Keratinocyte (primary cell): ENCODE results near the gene PPP2R5C. TPM values are rescaled to one million over a fixed set of nuclear protein-coding genes. Genes with fewer than 3 reads are reported as not detected.

ENCODE experiments used
- DNase-seq: peaks from one replicate; pipeline ENCODE4 v3.0.0-alpha.2; 2011; ENCODE audit warnings: low read depth, missing footprints, low spot score
- FAIRE-seq: peaks from 2 replicates; lab custom pipeline; 2011; peaks lifted over from hg19 to GRCh38; lab: Jason Lieb, UNC
- H2AFZ ChIP-seq: 2 replicates; pipeline ENCODE4 v1.6.0; 2012; ENCODE audit warnings: low read length, control low read depth, inconsistent platforms; ENCODE audit not compliant: control insufficient read depth
- H3K27ac ChIP-seq: 2 replicates; pipeline ENCODE4 v1.5.1; 2011; ENCODE audit warnings: low read length; ENCODE audit not compliant: control insufficient read depth, insufficient read depth
- H3K27me3 ChIP-seq: 3 replicates; pipeline ENCODE4 v1.6.0; 2011; ENCODE audit warnings: low read length; ENCODE audit not compliant: control insufficient read depth, insufficient read depth; ENCODE audit errors: extremely low read depth
- H3K36me3 ChIP-seq, 2 experiments: 2 replicates in 1 of 2; 3 replicates in 1 of 2; pipeline ENCODE4 v1.5.1; 2011; ENCODE audit warnings: low read length in 2 of 2, mild to moderate bottlenecking in 1 of 2; ENCODE audit not compliant: control insufficient read depth in 2 of 2, insufficient read depth in 2 of 2; ENCODE audit errors: extremely low read depth in 1 of 2
- H3K4me1 ChIP-seq: 3 replicates; pipeline ENCODE4 v1.5.1; 2011; ENCODE audit warnings: low read length; ENCODE audit not compliant: control insufficient read depth, insufficient read depth; ENCODE audit errors: extremely low read depth
- H3K4me2 ChIP-seq: 3 replicates; pipeline ENCODE4 v1.6.0; 2011; ENCODE audit warnings: low read depth, low read length; ENCODE audit not compliant: control insufficient read depth, insufficient read depth; ENCODE audit errors: extremely low read depth
- H3K4me3 ChIP-seq, 3 experiments: fragments of 200-600 bp in 1 of 3; sonication (generic) in 1 of 3; 2 replicates in 2 of 3; 3 replicates in 1 of 3; pipeline ENCODE4 v1.5.1; 2011 to 2016; ENCODE audit warnings: low read length in 3 of 3, mild to moderate bottlenecking in 3 of 3, control low read depth in 2 of 3, inconsistent platforms in 1 of 3, low read depth in 1 of 3, mixed read lengths in 1 of 3, mixed run types in 1 of 3, moderate library complexity in 1 of 3; ENCODE audit not compliant: control insufficient read depth in 2 of 3, insufficient read depth in 2 of 3; ENCODE audit errors: extremely low read depth in 1 of 3
- H3K79me2 ChIP-seq: 2 replicates; pipeline ENCODE4 v1.6.0; 2012; ENCODE audit warnings: low read length; ENCODE audit not compliant: control insufficient read depth, insufficient read depth
- H3K9ac ChIP-seq: 3 replicates; pipeline ENCODE4 v1.6.0; 2011; ENCODE audit warnings: low read length; ENCODE audit not compliant: control insufficient read depth, insufficient read depth; ENCODE audit errors: extremely low read depth
- H3K9me1 ChIP-seq: 3 replicates; pipeline ENCODE4 v1.6.0; 2011; ENCODE audit warnings: low read length; ENCODE audit not compliant: control insufficient read depth, insufficient read depth; ENCODE audit errors: extremely low read depth
- H3K9me3 ChIP-seq: 2 replicates; pipeline ENCODE4 v1.5.1; 2012; ENCODE audit warnings: low read depth, low read length; ENCODE audit not compliant: control insufficient read depth
- H4K20me1 ChIP-seq: 3 replicates; pipeline ENCODE4 v1.6.0; 2011; ENCODE audit warnings: low read length; ENCODE audit not compliant: control insufficient read depth, insufficient read depth; ENCODE audit errors: extremely low read depth
- EZH2 ChIP-seq: IDR thresholded peaks from one replicate; pipeline ENCODE4 v1.6.1; 2012; ENCODE audit warnings: inconsistent platforms, mild to moderate bottlenecking, low read length, moderate library complexity
- dilution Hi-C: fragments of 300-500 bp; cut with MboI; formaldehyde crosslinking; loops from one replicate; pipeline ENCODE4 v1.7.0; 2020; ENCODE audit warnings: low sequenced_read_pairs; ENCODE audit not compliant: extremely low pct_ligation_motif_present
- polyA plus RNA-seq, 5 experiments: library from polyadenylated mRNA; depleted of rRNA in 3 of 5; stranded (reverse) in 3 of 5; stranded (forward) in 1 of 5; unstranded in 1 of 5; fragments of >200 nt; gene quantifications; 1 replicate in 1 of 5; 2 replicates in 3 of 5; 3 replicates in 1 of 5; pipeline versions ENCODE4 v1.2.1 to v1.2.3, GENCODE V29; 2011 to 2012; ENCODE audit warnings: missing spikeins in 2 of 5, low read depth in 1 of 5, low replicate concordance in 1 of 5
- TF ChIP-seq, protein P1 (sequence below), 3 experiments: IDR thresholded peaks in 1 of 3; conservative IDR thresholded peaks in 1 of 3; optimal IDR thresholded peaks in 1 of 3; 2 replicates in 2 of 3; 3 replicates in 1 of 3; pipeline versions ENCODE3 to v1.5.1; 2011; ENCODE audit warnings: low read length in 3 of 3, mild to moderate bottlenecking in 3 of 3, moderate library complexity in 2 of 3, control low read depth in 1 of 3, inconsistent platforms in 1 of 3; ENCODE audit not compliant: insufficient read depth in 2 of 3; ENCODE audit errors: extremely low read depth in 1 of 3

The PPP2R5C gene
- polyA plus RNA-seq, 1 donor (not counting 4 experiments of a cell fraction or from before 2014, with no cell fraction given), result 105 TPM

DNA sequence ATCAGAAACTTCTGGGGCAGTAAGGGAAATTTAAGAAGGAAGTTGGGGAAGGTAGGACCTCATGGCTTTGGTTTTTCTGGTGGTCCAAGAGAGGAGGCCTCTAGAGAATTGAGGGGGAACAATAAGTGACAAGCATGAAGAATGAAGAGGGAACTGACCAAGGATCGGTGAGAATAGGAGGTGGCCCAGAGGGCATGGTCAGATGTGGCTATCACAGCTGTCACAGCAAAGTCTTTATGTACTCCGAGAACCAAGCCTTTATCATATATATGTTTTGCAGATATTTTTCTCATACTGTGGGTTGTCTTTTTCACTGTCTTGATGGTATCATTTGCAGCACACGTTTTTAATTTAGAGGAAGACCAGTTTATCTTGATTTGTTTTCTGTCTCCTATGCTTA is 64.3 kb downstream of the PPP2R5C start:
- no peaks in the 10 kb centered on the region for H3K9me3 ChIP-seq
- TF ChIP-seq, protein P1, sequence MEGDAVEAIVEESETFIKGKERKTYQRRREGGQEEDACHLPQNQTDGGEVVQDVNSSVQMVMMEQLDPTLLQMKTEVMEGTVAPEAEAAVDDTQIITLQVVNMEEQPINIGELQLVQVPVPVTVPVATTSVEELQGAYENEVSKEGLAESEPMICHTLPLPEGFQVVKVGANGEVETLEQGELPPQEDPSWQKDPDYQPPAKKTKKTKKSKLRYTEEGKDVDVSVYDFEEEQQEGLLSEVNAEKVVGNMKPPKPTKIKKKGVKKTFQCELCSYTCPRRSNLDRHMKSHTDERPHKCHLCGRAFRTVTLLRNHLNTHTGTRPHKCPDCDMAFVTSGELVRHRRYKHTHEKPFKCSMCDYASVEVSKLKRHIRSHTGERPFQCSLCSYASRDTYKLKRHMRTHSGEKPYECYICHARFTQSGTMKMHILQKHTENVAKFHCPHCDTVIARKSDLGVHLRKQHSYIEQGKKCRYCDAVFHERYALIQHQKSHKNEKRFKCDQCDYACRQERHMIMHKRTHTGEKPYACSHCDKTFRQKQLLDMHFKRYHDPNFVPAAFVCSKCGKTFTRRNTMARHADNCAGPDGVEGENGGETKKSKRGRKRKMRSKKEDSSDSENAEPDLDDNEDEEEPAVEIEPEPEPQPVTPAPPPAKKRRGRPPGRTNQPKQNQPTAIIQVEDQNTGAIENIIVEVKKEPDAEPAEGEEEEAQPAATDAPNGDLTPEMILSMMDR (optimal IDR thresholded peaks at IDR 0.05 in 1 of 3, IDR thresholded peaks at IDR 0.05 in 1 of 3, conservative IDR thresholded peaks at IDR 0.05 in 1 of 3; ENCODE audit: extremely low read depth in 1 of 3, insufficient read depth in 2 of 3, low read length in 3 of 3), result no peak
- TF ChIP-seq EZH2, result no peak
- peak overlapping the region; percentile 59 for H3K27ac ChIP-seq
- FAIRE-seq, result no peak
- H3K27me3 ChIP-seq, result no peaks in the 10 kb centered on the region
- H3K4me3 ChIP-seq, result no peak overlapping the region
- no peak overlapping the region for H3K4me2 ChIP-seq
- dilution Hi-C loops, result no loop called here
- no peak overlapping the region for H3K9ac ChIP-seq
- peaks cover 74% of the 10 kb centered on the region for H3K79me2 ChIP-seq
- peaks cover 23% of the 10 kb centered on the region for H3K4me1 ChIP-seq
- peaks cover 2 to 3% of the 10 kb centered on the region in 2 experiments for H3K36me3 ChIP-seq
- no peak for DNase-seq
- no peaks in the 10 kb centered on the region for H3K9me1 ChIP-seq
- no peaks in the 10 kb centered on the region for H4K20me1 ChIP-seq
- H2AFZ ChIP-seq, result no peak overlapping the region

GRCh38 chr14:101826351-101826750 is 64.8 kb downstream of the PPP2R5C start:
- Histone ChIP-seq H3K27me3 (no peaks in the 10 kb centered on the region), H3K9ac (no peak overlapping the region), H3K4me1 (peaks cover 23% of the 10 kb centered on the region), H3K9me1 (no peaks in the 10 kb centered on the region), H3K4me2 (no peak overlapping the region), H3K36me3 (peaks cover 2 to 3% of the 10 kb centered on the region in 2 experiments), H4K20me1 (no peaks in the 10 kb centered on the region), H3K4me3 (no peak overlapping the region), H3K79me2 (peaks cover 74% of the 10 kb centered on the region), H3K9me3 (no peaks in the 10 kb centered on the region), H3K27ac (no peak overlapping the region), H2AFZ (no peak overlapping the region)
- FAIRE-seq, result no peak
- dilution Hi-C loops, result no loop called here
- DNase-seq, result no peak
- TF ChIP-seq, protein P1 (optimal IDR thresholded peaks at IDR 0.05 in 1 of 3, IDR thresholded peaks at IDR 0.05 in 1 of 3, conservative IDR thresholded peaks at IDR 0.05 in 1 of 3; ENCODE audit: extremely low read depth in 1 of 3, insufficient read depth in 2 of 3, low read length in 3 of 3), result no peak
- TF ChIP-seq EZH2, result no peak
